Mammary epithelial cell (primary cell): ENCODE data around the gene RPS15A.
A peak's percentile ranks its signal among the peaks of the same experiment; 100 is the strongest.
"Not testable (repeated sequence)": the region's sequence is repeated elsewhere in the genome, so short reads cannot be mapped to it uniquely, and the experiment has no call there.

ENCODE experiments used
- EZH2 ChIP-seq: IDR thresholded peaks from 2 replicates; pipeline ENCODE4 v1.6.1; 2012; ENCODE audit warnings: low read length, inconsistent platforms, borderline replicate concordance
- TF ChIP-seq, protein P1 (sequence below), 2 donors: IDR thresholded peaks in 1 of 2; conservative IDR thresholded peaks in 1 of 2; 2 replicates each; pipeline ENCODE4 v1.5.1; 2011 to 2012; ENCODE audit warnings: inconsistent platforms in 2 of 2, low read length in 2 of 2, mild to moderate bottlenecking in 2 of 2, control low read depth in 1 of 2, low read depth in 1 of 2; ENCODE audit not compliant: insufficient read depth in 1 of 2; ENCODE audit errors: extremely low read depth in 1 of 2

DNA sequence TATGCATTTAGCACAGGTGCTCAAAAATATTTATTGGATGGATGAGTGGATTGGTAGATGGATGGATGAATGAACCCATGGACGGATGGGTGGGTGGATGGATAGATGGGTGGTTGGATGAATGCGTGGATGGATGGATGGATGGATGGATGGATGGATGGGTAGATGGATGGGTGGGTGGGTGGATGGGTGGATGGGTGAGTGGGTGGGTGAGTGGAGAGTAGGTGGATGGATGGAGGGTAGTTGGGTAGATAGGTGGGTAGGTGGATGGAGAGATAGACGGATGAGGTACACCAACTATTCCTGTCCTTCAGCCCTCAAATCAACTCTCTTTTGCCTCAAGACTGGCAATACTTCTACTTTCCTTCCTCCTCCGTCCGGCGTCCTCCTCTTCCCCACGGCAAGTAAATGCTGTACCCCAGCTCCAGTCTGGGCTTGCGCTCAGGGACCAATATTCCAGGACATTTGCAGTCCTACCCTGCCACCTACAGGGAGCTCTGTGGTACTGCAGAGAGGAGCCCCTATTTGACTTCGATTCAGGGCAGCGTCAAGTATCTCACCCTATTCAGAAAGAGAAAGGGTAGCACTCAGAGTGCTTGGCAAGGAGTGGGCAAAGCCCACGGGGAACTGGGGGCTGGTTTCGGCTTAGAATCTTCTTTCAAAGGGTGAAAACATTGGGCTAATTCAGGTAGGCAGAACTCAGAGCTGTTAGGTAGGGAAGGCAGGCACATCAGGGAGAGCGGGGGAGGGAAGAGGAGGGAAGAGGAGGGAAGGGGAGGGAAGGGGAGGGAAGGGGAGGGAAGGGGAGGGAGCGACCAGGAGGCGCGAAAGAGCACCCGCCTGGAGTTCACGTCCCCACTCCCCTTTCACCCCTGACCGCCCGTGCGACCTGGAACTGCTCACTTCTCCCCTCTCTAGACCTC lies 30.3 kb downstream of the RPS15A start:
- TF ChIP-seq, protein P1, sequence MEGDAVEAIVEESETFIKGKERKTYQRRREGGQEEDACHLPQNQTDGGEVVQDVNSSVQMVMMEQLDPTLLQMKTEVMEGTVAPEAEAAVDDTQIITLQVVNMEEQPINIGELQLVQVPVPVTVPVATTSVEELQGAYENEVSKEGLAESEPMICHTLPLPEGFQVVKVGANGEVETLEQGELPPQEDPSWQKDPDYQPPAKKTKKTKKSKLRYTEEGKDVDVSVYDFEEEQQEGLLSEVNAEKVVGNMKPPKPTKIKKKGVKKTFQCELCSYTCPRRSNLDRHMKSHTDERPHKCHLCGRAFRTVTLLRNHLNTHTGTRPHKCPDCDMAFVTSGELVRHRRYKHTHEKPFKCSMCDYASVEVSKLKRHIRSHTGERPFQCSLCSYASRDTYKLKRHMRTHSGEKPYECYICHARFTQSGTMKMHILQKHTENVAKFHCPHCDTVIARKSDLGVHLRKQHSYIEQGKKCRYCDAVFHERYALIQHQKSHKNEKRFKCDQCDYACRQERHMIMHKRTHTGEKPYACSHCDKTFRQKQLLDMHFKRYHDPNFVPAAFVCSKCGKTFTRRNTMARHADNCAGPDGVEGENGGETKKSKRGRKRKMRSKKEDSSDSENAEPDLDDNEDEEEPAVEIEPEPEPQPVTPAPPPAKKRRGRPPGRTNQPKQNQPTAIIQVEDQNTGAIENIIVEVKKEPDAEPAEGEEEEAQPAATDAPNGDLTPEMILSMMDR (conservative IDR thresholded peaks at IDR 0.05 in 1 of 2, IDR thresholded peaks at IDR 0.05 in 1 of 2; ENCODE audit: extremely low read depth in 1 of 2, insufficient read depth in 1 of 2, low read depth in 1 of 2, low read length in 2 of 2), result peak; percentile 29 to 49
- not testable (repeated sequence) for TF ChIP-seq EZH2
